SU-DHL-6 (cell line): ENCODE data around the gene UBQLN1.

Source experiments
- CTCF ChIP-seq: fragments of 200-600 bp; sonication (generic); IDR thresholded peaks from one replicate; pipeline ENCODE4 v1.5.1; 2017; ENCODE audit warnings: antibody characterized with exemption, mild to moderate bottlenecking, low read length, moderate library complexity; ENCODE audit not compliant: insufficient read depth, poor library complexity, severe bottlenecking
- EZH2phosphoT487 ChIP-seq: fragments of 200-600 bp; sonication (generic), shearing (Covaris generic); conservative IDR thresholded peaks from 2 replicates; pipeline ENCODE4 v1.6.1; 2018; ENCODE audit warnings: mild to moderate bottlenecking, antibody characterized with exemption, low read length, moderate library complexity, mixed read lengths

- TF ChIP-seq CTCF, result no peak
- TF ChIP-seq EZH2phosphoT487, result no peak
Measured at GRCh38 chr9:83722726-83723495, 15.2 kb upstream of the UBQLN1 start.
